Measurements from ENCODE around the gene SLCO4A1. TPM values are rescaled to one million over a fixed set of nuclear protein-coding genes. Genes with fewer than 3 reads are reported as not detected.
A peak's percentile ranks its signal among the peaks of the same experiment; 100 is the strongest.

SLCO4A1 gene
- total RNA-seq, 4 donors from 2014 or later, result 77.9 to 107 (median 81.5) TPM

DNA sequence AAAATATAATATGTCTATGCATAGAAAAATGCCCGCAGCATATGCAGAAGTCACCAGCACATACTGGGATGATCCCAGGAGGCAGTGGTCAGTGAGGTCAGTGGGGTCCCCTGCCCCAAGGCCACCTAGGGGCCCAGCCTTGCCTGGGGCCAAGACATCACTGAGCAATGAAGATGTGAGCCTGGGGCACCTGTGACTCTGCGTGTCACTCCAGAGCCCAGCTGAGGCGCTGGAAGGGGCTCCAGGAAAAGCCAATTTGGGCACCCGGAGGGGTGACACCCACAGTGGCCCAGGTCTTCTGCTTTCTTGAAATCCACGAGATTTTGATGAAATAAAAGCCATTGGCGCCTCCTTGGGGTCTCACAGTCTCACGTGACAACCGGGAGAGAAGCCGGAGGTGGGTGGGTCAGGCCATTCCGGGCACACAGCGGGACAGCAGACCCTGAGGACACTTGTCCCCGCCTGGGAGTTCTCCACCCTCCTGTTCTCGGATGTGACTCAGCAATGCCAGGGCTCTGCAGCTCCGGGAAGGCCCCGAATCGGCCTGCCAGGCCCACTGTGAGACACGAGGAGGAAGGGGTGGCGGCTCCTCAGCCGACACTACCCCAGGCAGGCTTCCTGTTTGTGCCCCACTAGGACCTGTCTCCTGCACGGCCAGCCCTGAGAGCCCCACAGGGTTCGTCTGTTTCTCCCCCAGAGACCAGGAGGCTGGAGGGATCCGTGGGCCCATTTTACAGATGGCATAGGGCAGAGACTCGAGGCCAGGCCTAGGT is 24.4 kb upstream of the SLCO4A1 start:
- intact Hi-C loops (cut with DNase I; ENCODE audit: low total_unique reads), result loop anchor here (10.0 kb wide), 1 partner anchor 123 kb away; no protein-coding TSS in a partner anchor
- no peak for TF ChIP-seq CTCF (IDR thresholded peaks at IDR 0.05)
- no peak for TF ChIP-seq POLR2A (IDR thresholded peaks at IDR 0.05)
- WGBS, 2 donors, result 49 to 66% methylated on average over 18 to 23 of the region's 23 CpGs
- no peak overlapping the region for H3K4me3 ChIP-seq (ENCODE audit: low read depth, poor library complexity, severe bottlenecking)
- peak; percentile 74 to 94 for DNase-seq (ENCODE audit: low spot score in 2 of 2)

GRCh38 chr20:62618611-62619529 is 23.4 kb upstream of the SLCO4A1 start:
- intact Hi-C loops (cut with DNase I; ENCODE audit: low total_unique reads), result loop anchor here (10.0 kb wide), 1 partner anchor 124 kb away; no protein-coding TSS in a partner anchor
- WGBS, 2 donors, result 77% methylated on average over 17 to 23 of the region's 26 CpGs

GRCh38 chr20:62620625-62621024 is 21.7 kb upstream of the SLCO4A1 start:
- 83 to 85% methylated on average over 13 of the region's 13 CpGs for WGBS, 2 donors
- DNase-seq (ENCODE audit: low spot score in 2 of 2), result no peak
- H3K4me3 ChIP-seq (ENCODE audit: low read depth, poor library complexity, severe bottlenecking), result no peak overlapping the region
- intact Hi-C loops (cut with DNase I; ENCODE audit: low total_unique reads), result no loop called here
- TF ChIP-seq POLR2A (IDR thresholded peaks at IDR 0.05), result no peak
- TF ChIP-seq CTCF (IDR thresholded peaks at IDR 0.05), result no peak

More at GRCh38 chr20:62618611-62619529, 23.4 kb upstream of the SLCO4A1 start:
- no peak overlapping the region for H3K4me3 ChIP-seq (ENCODE audit: low read depth, poor library complexity, severe bottlenecking)
- DNase-seq (ENCODE audit: low spot score in 2 of 2), result no peak
- no peak for TF ChIP-seq POLR2A (IDR thresholded peaks at IDR 0.05)
- no peak for TF ChIP-seq CTCF (IDR thresholded peaks at IDR 0.05)

DNA sequence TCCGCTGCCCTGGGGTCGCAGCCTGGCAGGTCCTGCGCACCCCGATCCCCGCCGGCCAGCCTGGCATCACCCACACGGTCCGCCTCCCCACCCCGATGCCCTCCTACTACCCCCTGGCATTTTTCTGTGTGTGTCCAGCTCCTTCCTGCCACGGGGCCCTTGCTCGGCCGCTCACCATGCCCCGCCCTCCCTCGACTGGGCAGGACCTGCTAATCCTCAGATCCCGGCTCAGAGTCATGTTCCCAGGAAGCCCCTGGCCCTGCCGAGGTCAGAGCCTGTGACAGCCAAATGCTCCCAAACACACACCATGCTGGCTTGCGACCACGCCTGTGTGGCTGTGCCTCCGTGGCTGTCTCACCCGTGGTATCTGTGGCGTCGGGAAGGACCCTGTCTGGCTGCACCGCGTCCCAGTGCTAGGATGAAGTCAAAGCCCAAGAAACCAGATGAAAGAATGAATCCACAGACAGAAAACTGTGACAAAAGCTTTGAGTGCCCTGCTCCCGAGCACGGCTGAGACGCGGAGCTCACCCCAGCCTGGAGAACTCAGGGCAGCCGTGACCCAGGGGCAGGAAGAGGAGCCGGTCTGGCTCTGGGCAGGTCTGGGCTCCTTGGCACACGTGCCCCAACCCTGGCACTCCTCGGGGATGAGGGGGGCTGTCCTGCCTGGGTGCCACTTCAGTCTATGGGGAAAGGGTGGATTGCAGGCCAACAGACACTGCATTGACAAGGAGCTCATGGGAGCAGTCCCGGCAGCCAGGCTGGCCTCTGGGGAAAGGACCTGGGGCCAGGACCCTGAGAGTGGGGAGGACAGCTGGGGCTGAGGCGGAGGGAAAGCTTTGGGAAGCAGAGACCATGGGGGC is 20.8 kb upstream of the SLCO4A1 start:
- TF ChIP-seq CTCF (IDR thresholded peaks at IDR 0.05) (no peak), POLR2A (IDR thresholded peaks at IDR 0.05) (no peak)
- WGBS, 2 donors, result 76 to 81% methylated on average over 28 to 29 of the region's 34 CpGs
- DNase-seq (ENCODE audit: low spot score in 2 of 2), result no peak
- no peak overlapping the region for H3K4me3 ChIP-seq (ENCODE audit: low read depth, poor library complexity, severe bottlenecking)
- intact Hi-C loops (cut with DNase I; ENCODE audit: low total_unique reads), result no loop called here

DNA sequence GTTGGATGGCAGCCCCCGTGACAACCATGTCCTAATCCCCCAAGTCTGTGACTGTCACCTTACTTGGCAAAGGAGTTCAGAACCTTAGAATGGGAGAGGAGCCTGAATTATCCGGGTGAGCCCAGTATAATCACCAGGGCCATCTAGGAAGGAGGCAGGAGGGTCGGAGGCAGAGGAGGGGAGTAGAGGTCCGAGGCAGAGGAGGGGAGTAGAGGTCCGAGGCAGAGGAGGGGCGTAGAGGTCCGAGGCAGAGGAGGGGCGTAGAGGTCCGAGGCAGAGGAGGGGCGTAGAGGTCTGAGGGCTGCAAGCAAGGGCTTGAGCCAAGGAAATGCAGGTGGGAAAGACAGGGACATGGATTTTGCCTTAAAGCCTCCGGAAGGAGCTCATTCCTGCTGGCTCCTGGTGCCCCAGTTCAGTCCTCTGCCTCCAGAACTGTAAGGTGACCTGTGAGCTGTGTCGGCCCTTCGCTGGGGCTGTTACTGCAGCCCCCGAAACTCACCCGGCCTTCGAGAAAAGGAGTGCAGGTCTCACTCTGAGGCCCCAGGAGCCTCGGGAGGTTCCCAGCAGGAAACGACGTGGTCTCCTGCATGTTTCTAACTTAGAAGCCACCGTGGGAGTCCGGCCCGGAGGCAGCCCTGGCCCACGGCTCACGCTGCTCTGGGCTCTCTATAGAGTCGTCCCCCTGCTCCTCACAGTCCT is 20.0 kb upstream of the SLCO4A1 start:
- WGBS, 2 donors, result 80 to 87% methylated on average over 22 to 25 of the region's 25 CpGs
- intact Hi-C loops (cut with DNase I; ENCODE audit: low total_unique reads), result no loop called here
- H3K4me3 ChIP-seq (ENCODE audit: low read depth, poor library complexity, severe bottlenecking), result no peak overlapping the region
- no peak for DNase-seq (ENCODE audit: low spot score in 2 of 2)
- TF ChIP-seq CTCF (IDR thresholded peaks at IDR 0.05) (no peak), POLR2A (IDR thresholded peaks at IDR 0.05) (no peak)
